ENCODE results near the gene FSTL5. TPM values are rescaled to one million over a fixed set of nuclear protein-coding genes. Genes with fewer than 3 reads are reported as not detected.

FSTL5 gene
- total and polyA plus RNA-seq, 2 of the 8 experiments (the other 6 are each of a cell fraction or from before 2014, with no cell fraction given), result 0.09 to 0.32 TPM

DNA sequence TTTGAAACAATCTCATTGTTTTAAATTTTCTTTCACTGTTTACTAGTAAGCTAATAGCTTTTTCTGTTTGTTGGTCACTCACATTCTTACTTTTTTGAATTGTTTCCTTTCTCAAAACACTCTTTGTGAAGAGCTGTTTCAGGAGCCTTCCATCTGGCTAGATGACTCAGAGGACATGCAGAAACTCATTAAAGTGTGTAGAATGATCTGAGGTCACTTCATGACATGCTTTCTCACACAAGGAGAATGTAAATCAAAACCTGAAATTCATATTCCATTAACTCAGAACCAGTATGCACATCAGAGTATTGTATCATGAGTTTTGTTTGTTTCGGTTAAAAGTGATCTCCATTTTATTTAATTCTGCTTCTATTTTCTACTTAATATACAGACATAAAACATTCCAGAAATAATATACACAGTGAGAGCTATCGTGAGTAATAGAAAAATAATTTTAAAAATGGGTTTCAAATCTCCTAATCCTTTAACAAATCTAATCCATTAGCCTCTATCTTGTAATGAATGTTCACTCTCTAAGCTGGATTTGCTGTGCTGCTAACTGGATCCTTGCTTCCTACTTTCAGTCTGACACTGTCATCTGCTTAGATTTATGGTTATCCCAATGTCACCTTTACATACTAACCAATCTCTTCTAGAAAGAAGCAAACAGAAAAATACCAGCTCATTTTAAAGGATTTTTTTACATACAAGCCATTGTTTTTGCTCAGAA is 449.6 kb downstream of the FSTL5 start:
- H3K4me2 ChIP-seq (ENCODE audit: insufficient read depth in 1 of 2, low read depth in 2 of 2, low read length in 2 of 2), result no peak overlapping the region
- FAIRE-seq, result no peak
- TF ChIP-seq SIRT6 (IDR thresholded peaks at IDR 0.05; ENCODE audit: low read length) (no peak), SP2 (IDR thresholded peaks at IDR 0.05; ENCODE audit: low read length) (no peak), CBX8 (IDR thresholded peaks at IDR 0.05; ENCODE audit: borderline replicate concordance, low read depth, low read length) (no peak), SIX5 (IDR thresholded peaks at IDR 0.05; ENCODE audit: low read depth, low read length) (no peak), SUZ12 (IDR thresholded peaks at IDR 0.05; ENCODE audit: low read length) (no peak), BACH1 (IDR thresholded peaks at IDR 0.05; ENCODE audit: low read length) (no peak), RBBP5 (IDR thresholded peaks at IDR 0.05; ENCODE audit: borderline replicate concordance, low read depth, low read length) (no peak), NRF1 (IDR thresholded peaks at IDR 0.05; ENCODE audit: low read depth, low read length) (no peak), RXRA (IDR thresholded peaks at IDR 0.05; ENCODE audit: insufficient read depth, low read depth, low read length) (no peak), ASH2L (IDR thresholded peaks at IDR 0.05; ENCODE audit: low read length) (no peak), SRF (IDR thresholded peaks at IDR 0.05; ENCODE audit: low read depth, low read length) (no peak), CEBPB (IDR thresholded peaks at IDR 0.05; ENCODE audit: low read depth, low read length) (no peak)
- TF ChIP-seq, protein P1, sequence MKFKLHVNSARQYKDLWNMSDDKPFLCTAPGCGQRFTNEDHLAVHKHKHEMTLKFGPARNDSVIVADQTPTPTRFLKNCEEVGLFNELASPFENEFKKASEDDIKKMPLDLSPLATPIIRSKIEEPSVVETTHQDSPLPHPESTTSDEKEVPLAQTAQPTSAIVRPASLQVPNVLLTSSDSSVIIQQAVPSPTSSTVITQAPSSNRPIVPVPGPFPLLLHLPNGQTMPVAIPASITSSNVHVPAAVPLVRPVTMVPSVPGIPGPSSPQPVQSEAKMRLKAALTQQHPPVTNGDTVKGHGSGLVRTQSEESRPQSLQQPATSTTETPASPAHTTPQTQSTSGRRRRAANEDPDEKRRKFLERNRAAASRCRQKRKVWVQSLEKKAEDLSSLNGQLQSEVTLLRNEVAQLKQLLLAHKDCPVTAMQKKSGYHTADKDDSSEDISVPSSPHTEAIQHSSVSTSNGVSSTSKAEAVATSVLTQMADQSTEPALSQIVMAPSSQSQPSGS (IDR thresholded peaks at IDR 0.05; ENCODE audit: low read length), result no peak

More for the DNA sequence above, 449.6 kb downstream of the FSTL5 start:
- Histone ChIP-seq H2BK120ac (replicated peaks; ENCODE audit: low read depth, low read length) (no peak overlapping the region), H3K9ac (replicated peaks in 1 of 4; ENCODE audit: extremely low read depth in 1 of 4, low read depth in 3 of 4, low read length in 3 of 4) (no peak overlapping the region), H2BK15ac (ENCODE audit: low read length) (no peak overlapping the region), H2BK12ac (ENCODE audit: low read depth, low read length) (no peak overlapping the region), H4K20me1 (replicated peaks in 1 of 2; ENCODE audit: control insufficient read depth in 1 of 2, insufficient read depth in 2 of 2, low read length in 2 of 2) (no peaks in the 10 kb centered on the region), H3K79me2 (ENCODE audit: control insufficient read depth in 1 of 2, insufficient read depth in 2 of 2, low read length in 2 of 2) (no peaks in the 10 kb centered on the region), H3K23me2 (ENCODE audit: low read depth, low read length) (no peaks in the 10 kb centered on the region), H3K56ac (replicated peaks; ENCODE audit: insufficient read length, low read depth, low read length) (no peak overlapping the region), H2AK5ac (ENCODE audit: low read depth, low read length) (no peak overlapping the region), H3K4me1 (replicated peaks in 1 of 4; ENCODE audit: control insufficient read depth in 3 of 4, insufficient read depth in 4 of 4, low read length in 3 of 4) (no peaks in the 10 kb centered on the region), H4K8ac (ENCODE audit: extremely low read depth, insufficient read depth, low read length) (no peak overlapping the region), H3K14ac (ENCODE audit: insufficient read length) (no peak overlapping the region), H3K4ac (replicated peaks; ENCODE audit: insufficient read length, low read depth, low read length) (no peak overlapping the region), H2BK20ac (ENCODE audit: low read length) (no peak overlapping the region), H3K36me3 (ENCODE audit: control insufficient read depth in 2 of 4, insufficient read depth in 4 of 4, low read length in 3 of 4) (no peaks in the 10 kb centered on the region), H4K5ac (ENCODE audit: insufficient read length, low read depth, low read length) (no peak overlapping the region), H2BK5ac (ENCODE audit: low read depth, low read length) (no peak overlapping the region), H4K91ac (replicated peaks; ENCODE audit: insufficient read length, low read length) (no peak overlapping the region), H3K79me1 (ENCODE audit: low read depth, low read length) (no peaks in the 10 kb centered on the region), H3K18ac (ENCODE audit: extremely low read depth, low read length) (no peak overlapping the region), H3K27ac (ENCODE audit: low read depth, low read length) (no peak overlapping the region), H3K23ac (ENCODE audit: insufficient read length) (no peak overlapping the region), H2AFZ (ENCODE audit: low read length) (no peak overlapping the region), H3K27me3 (replicated peaks in 1 of 4; ENCODE audit: control insufficient read depth in 3 of 4, extremely low read depth in 1 of 4, insufficient read depth in 3 of 4, low read length in 3 of 4) (no peaks in the 10 kb centered on the region), H3K4me3 (ENCODE audit: extremely low read depth in 1 of 4, insufficient read depth in 2 of 4, low read depth in 3 of 4, low read length in 4 of 4) (no peak overlapping the region), H3K9me3 (ENCODE audit: insufficient read depth in 2 of 2, low read depth in 1 of 2, low read length in 1 of 2) (no peaks in the 10 kb centered on the region)
- no peak for DNase-seq (ENCODE audit: low read depth in 1 of 2, low spot score in 2 of 2)
- POLR2A ChIA-PET (ENCODE audit: partially characterized antibody), result no interaction called here
- CTCF ChIA-PET (ENCODE audit: partially characterized antibody), result interaction anchor here (0.7 to 2.0 kb wide), 4 partner anchors 9 to 12 kb away, joined by 4 to 5 read pairs (median 4); no protein-coding TSS in a partner anchor
- 92% methylated on average over 2 of the region's 2 CpGs; no CpG with 5 or more reads in 1 of the 2 experiments for WGBS, 2 experiments (ENCODE audit: extremely low coverage in 1 of 2, insufficient coverage in 1 of 2, insufficient read length in 1 of 2, insufficient replicate concordance in 2 of 2, low coverage in 1 of 2, low lambda C conversion rate in 2 of 2, missing lambda C conversion rate in 1 of 2)

Measured in H1 (cell line).